DOHH2 (cell line): ENCODE results near the gene LRRC10.

Experiments
- CTCF ChIP-seq: fragments of 200-600 bp; sonication (generic); IDR thresholded peaks from one replicate; pipeline ENCODE4 v1.5.1; 2014; ENCODE audit warnings: antibody characterized with exemption, mild to moderate bottlenecking, low read depth, low read length; ENCODE audit not compliant: poor library complexity, severe bottlenecking
- EZH2phosphoT487 ChIP-seq: fragments of 200-600 bp; sonication (generic); IDR thresholded peaks from 2 replicates; pipeline ENCODE4 v1.6.1; 2017; ENCODE audit warnings: borderline replicate concordance, mild to moderate bottlenecking, antibody characterized with exemption, low read length, moderate library complexity, mixed read lengths

GRCh38 chr12:69657376-69658137 lies 46.9 kb upstream of the LRRC10 start:
- no peak for TF ChIP-seq CTCF
- no peak for TF ChIP-seq EZH2phosphoT487
